Small intestine (tissue), 7 donors: ENCODE results near the gene FAM25A. TPM values are rescaled to one million over a fixed set of nuclear protein-coding genes. Genes with fewer than 3 reads are reported as not detected.
"Not testable (repeated sequence)": the region's sequence is repeated elsewhere in the genome, so short reads cannot be mapped to it uniquely, and the experiment has no call there.

Source experiments
- DNase-seq, 2 donors: peaks; one replicate each; pipeline versions ENCODE4 v3.0.0 to v3.0.0-alpha.2; 2013
- FAIRE-seq: peaks from 2 replicates; lab custom pipeline; 2012; peaks lifted over from hg19 to GRCh38; lab: Jason Lieb, UNC
- H3K27ac ChIP-seq, 3 donors: one replicate each; pipeline ENCODE4 v1.5.1; 2013; ENCODE audit warnings: low read length in 2 of 3, mild to moderate bottlenecking in 2 of 3, control low read depth in 1 of 3, inconsistent platforms in 1 of 3, low read depth in 1 of 3, moderate library complexity in 1 of 3
- H3K27me3 ChIP-seq, 3 donors: one replicate each; pipeline ENCODE4 v1.6.1; 2013; ENCODE audit warnings: low read length in 3 of 3, inconsistent platforms in 1 of 3; ENCODE audit not compliant: control insufficient read depth in 3 of 3, insufficient read depth in 3 of 3
- H3K36me3 ChIP-seq, 3 donors: one replicate each; pipeline ENCODE4 v1.6.1; 2013; ENCODE audit warnings: low read length in 3 of 3, inconsistent platforms in 1 of 3, low read depth in 1 of 3, mild to moderate bottlenecking in 1 of 3, moderate library complexity in 1 of 3; ENCODE audit not compliant: control insufficient read depth in 3 of 3, insufficient read depth in 2 of 3
- H3K4me1 ChIP-seq, 3 donors: one replicate each; pipeline ENCODE4 v1.6.1; 2013; ENCODE audit warnings: low read length in 2 of 3, inconsistent platforms in 1 of 3, low read depth in 1 of 3, mild to moderate bottlenecking in 1 of 3, moderate library complexity in 1 of 3; ENCODE audit not compliant: control insufficient read depth in 3 of 3, insufficient read depth in 2 of 3
- H3K4me3 ChIP-seq, 3 donors: one replicate each; pipeline ENCODE4 v1.5.1; 2013; ENCODE audit warnings: low read length in 3 of 3, control low read depth in 1 of 3, inconsistent platforms in 1 of 3, low read depth in 1 of 3, mild to moderate bottlenecking in 1 of 3, moderate library complexity in 1 of 3
- H3K9me3 ChIP-seq, 2 donors: one replicate each; pipeline ENCODE4 v1.6.1; 2013; ENCODE audit warnings: low read depth in 1 of 2, low read length in 1 of 2; ENCODE audit not compliant: control insufficient read depth in 2 of 2, insufficient read depth in 1 of 2
- WGBS, 3 donors: extraction: QIAGEN DNeasy Blood & Tissue Kit; methylation state at CpG; one replicate each; pipeline ENCODE4 v1.1.7; 2013; 5-methylcytosine and 5-hydroxymethylcytosine counted together
- polyA plus RNA-seq, 4 donors: library from polyadenylated mRNA; stranded (reverse) in 3 of 4; unstranded in 1 of 4; fragments of 200-250 nt in 3 of 4; fragments of 120-200 nt in 1 of 4; gene quantifications; one replicate each; pipeline versions ENCODE4 v1.2.1 to v1.2.3, GENCODE V29; 2013
- donor health status: healthy with polysubstance abuse.
- donor health status: control.
- donor health status: control.
- donor health status: Bipolar disorder and iron deficiency.
- donor health status: healthy.

FAM25A gene
- polyA plus RNA-seq, 4 donors, result not detected

GRCh38 chr10:87018127-87018526 is 2.0 kb upstream of the FAM25A start:
- H3K27ac ChIP-seq, DNase-seq, H3K9me3 ChIP-seq, H3K4me3 ChIP-seq, H3K4me1 ChIP-seq, H3K27me3 ChIP-seq, H3K36me3 ChIP-seq, FAIRE-seq: not testable (repeated sequence)
- 84 to 91% (median 88%) methylated on average over 6 of the region's 6 CpGs for WGBS, 3 donors

- not testable (repeated sequence) for H3K4me1 ChIP-seq, H3K27ac ChIP-seq, DNase-seq, FAIRE-seq, H3K36me3 ChIP-seq, H3K4me3 ChIP-seq, H3K9me3 ChIP-seq, H3K27me3 ChIP-seq
- WGBS, 3 donors, result 78 to 92% (median 84%) methylated on average over 6 of the region's 6 CpGs
Observed at GRCh38 chr10:87019066-87019465, 1.0 kb upstream of the FAM25A start.

DNA sequence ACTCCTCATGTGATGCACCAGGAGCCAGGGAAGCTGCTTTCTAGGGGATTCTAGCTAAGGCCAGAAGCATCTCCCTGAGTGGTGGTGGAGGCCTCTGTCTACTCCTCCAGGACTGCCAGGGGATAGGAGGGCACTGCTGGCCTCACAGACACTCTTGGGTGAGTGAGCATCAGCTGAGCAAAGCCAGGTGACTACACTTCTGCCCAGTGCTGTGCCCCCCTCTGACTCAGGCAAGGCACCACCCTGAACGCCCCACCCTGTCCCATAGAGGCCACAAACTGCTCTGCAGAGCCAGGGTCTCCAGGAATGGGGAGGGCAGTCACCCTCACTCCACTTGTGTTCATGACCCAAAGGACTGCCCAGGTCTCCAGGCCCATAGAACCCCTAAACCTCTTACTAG is 590 bp upstream of the FAM25A start:
- H3K4me1 ChIP-seq, H3K9me3 ChIP-seq, FAIRE-seq, H3K4me3 ChIP-seq, H3K27ac ChIP-seq, H3K36me3 ChIP-seq, DNase-seq, H3K27me3 ChIP-seq: not testable (repeated sequence)
- WGBS, 3 donors, result 83 to 100% methylated on average over 1 of the region's 1 CpG; no CpG with 5 or more reads in 1 of the 3 donors

DNA sequence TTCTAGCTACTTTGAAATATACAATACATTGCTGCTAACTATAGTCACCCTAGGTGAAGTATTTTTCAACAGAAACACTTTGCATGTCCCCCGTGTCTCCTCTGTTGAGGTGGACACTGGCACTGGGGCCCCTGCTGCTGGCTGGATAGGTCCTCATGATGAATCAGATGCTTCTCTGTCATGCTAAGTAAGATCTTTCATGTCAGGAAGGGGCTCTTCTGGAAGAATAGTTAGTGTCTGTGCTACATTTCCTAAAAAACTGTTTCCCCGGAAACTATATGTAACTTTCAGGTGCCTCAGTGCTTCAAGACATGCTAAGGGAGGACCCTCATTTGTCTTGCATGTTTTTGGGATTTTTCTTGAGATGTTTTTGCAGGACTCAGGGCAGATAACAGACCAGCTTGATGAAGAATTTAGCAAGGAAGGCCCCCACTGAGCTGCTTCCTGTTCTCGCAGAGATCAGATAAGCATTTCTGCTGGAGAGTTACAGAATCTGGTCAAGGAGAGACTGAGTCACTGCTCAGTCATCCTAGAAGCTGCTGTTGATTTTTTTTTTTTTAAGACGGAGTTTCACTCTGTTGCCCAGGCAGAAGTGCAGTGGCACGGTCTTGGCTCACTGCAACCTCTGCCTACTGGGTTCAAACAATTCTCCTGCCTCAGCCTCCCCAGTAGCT is 5.3 kb downstream of the FAM25A start:
- H3K9me3 ChIP-seq, FAIRE-seq, DNase-seq, H3K4me1 ChIP-seq, H3K27me3 ChIP-seq, H3K27ac ChIP-seq, H3K4me3 ChIP-seq, H3K36me3 ChIP-seq: not testable (repeated sequence)
- WGBS, 3 donors, result 64 to 76% (median 73%) methylated on average over 5 of the region's 5 CpGs

DNA sequence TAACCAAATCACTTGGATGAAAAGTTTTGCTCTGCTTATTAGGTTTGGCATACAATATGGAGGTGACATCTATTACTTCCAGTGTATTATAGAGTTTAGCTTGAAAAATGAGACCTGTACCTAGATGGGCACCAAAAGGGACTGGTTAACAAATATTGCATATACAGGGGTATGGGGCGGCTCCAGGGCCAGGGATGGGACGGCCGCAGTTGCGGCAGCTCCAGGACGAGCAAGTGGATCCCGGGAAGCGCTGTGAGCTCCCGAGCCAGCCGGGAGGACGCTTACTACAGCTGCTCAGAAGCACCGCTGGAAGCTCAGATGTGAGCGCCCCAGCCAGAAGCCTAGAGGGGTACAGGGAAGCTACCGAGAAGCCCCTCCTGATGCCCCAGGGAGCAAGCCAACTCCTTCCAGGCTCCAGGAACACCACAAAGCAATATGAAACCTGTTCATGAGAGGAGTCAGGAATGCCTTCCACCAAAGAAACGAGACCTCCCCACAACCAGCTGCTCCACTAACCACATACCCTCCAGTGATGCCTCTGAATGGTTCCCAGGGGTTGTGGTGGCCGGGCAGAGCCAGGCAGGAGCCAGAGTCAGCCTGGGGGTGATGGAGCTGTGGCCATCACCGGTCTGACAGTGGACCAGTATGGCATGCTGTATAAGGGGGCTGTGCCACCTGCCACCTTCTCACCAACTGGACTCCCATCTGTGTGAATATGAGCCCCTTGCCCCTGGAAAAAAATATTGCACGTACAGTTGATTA is 6.8 kb downstream of the FAM25A start:
- H3K27me3 ChIP-seq, FAIRE-seq: not testable (repeated sequence)
- WGBS, 3 donors, result 89 to 95% (median 93%) methylated on average over 17 of the region's 17 CpGs

GRCh38 chr10:87030419-87030818 is 10.3 kb downstream of the FAM25A start:
- DNase-seq, FAIRE-seq, H3K27ac ChIP-seq, H3K4me1 ChIP-seq, H3K9me3 ChIP-seq, H3K36me3 ChIP-seq, H3K27me3 ChIP-seq, H3K4me3 ChIP-seq: not testable (repeated sequence)
- WGBS, 3 donors, result 87 to 95% (median 94%) methylated on average over 1 of the region's 1 CpG

More for the DNA sequence above, 6.8 kb downstream of the FAM25A start:
- not testable (repeated sequence) for H3K36me3 ChIP-seq, H3K27ac ChIP-seq, H3K4me1 ChIP-seq, DNase-seq, H3K4me3 ChIP-seq, H3K9me3 ChIP-seq

DNA sequence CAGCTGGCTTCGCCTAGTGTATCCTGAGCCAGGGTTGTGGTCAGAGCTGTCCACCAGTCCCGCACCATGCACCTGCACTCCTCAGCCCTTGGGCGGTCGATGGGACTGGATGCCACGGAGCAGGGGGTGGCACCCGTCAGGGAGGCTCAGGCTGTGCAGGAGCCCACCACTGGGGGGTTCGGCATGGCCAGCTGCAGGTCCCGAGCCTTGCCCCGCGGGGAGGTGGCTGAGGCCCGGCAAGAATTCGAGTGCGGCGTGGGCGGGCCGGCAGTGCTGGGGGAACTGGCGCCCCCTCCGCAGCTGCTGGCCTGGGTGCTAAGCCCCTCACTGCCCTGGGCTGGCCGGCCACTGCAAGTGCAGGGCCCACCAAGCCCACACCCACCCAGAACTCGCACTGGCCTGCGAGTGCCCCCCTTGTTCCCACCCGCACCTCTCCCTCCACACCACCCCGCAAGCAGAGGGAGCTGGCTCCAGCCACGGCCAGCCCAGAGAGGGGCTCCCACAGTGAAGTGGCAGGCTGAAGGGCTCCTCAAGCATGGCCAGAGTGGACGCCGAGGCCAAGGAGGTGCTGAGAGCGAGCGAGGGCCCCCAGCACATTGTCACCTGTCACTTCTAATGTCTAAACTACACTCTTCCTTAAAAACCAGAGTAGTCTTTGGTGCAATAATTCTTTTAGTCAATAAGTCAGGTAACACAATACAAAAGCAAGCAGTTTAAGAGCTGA is 11.0 kb downstream of the FAM25A start:
- FAIRE-seq, result no peak
- no peak for DNase-seq
- H3K4me3 ChIP-seq, result no peak overlapping the region
- WGBS, 3 donors, result 96 to 97% (median 96%) methylated on average over 22 to 28 of the region's 28 CpGs
- no peak overlapping the region for H3K27ac ChIP-seq
- H3K36me3 ChIP-seq, result no peaks in the 10 kb centered on the region
- H3K9me3 ChIP-seq, result peaks cover 0 to 8% of the 10 kb centered on the region in 2 donors
- no peaks in the 10 kb centered on the region for H3K27me3 ChIP-seq
- no peaks in the 10 kb centered on the region for H3K4me1 ChIP-seq

DNA sequence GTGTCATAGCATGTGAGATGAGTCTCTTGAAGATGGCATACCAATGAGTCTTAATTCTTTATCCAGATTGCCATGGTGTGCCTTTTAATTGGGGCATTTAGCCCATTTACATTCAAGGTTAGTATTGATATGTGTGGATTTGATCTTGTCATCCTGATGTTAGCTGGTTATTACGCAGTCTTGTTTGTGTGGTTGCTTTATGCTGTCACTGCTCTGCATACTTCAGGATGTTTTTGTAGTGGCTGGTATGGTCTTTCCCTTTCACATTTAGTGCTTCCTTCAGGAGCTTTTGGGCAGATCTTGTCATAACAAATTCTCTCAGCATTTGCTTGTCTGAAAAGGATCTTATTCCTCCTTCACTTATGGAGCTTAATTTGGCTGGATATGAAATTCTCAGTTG is 16.5 kb downstream of the FAM25A start:
- peaks cover 0 to 2% (median 0%) of the 10 kb centered on the region in 3 donors for H3K4me1 ChIP-seq
- 86 to 96% (median 90%) methylated on average over 1 of the region's 1 CpG for WGBS, 3 donors
- FAIRE-seq, result no peak
- no peak overlapping the region for H3K27ac ChIP-seq
- H3K36me3 ChIP-seq, result no peaks in the 10 kb centered on the region
- H3K27me3 ChIP-seq, result no peaks in the 10 kb centered on the region
- peaks cover 0 to 12% of the 10 kb centered on the region in 2 donors for H3K9me3 ChIP-seq
- H3K4me3 ChIP-seq, result no peak overlapping the region
- no peak for DNase-seq
